Measurements from ENCODE around the gene FYB1. TPM values are rescaled to one million over a fixed set of nuclear protein-coding genes. Genes with fewer than 3 reads are reported as not detected.
A peak's percentile ranks its signal among the peaks of the same experiment; 100 is the strongest.
"Not testable (repeated sequence)": the region's sequence is repeated elsewhere in the genome, so short reads cannot be mapped to it uniquely, and the experiment has no call there.

The FYB1 gene
- total RNA-seq (2014; rRNA removed; shearing (Covaris generic)) = not detected in 2 replicates

DNA sequence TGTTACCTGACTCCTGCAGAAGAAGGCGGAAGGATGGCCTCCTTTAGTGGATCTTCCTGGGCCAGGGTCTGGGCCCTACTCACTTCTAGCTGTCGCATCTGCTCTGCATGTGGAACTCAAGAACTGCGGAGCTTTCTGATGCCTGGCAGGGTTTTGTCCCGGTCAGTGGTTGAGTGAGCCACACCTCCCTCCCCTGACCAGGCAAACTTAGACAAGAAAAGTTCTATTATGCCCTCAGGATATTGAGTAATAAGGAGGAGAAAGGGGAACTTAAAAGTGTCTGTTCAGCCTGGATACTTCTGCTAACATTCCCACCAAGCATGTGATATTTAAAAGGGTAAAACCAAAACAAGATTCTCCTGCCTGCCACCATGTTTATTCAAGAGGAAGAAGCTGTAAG lies at the start of gene FYB1:
TSS of gene FYB1 (minus strand) at position 127 of the 400 bp plus-strand sequence. CDS start 16,603 bp downstream, outside the sequence.
- DNase-seq (ENCODE audit: low spot score) = no peak

DNA sequence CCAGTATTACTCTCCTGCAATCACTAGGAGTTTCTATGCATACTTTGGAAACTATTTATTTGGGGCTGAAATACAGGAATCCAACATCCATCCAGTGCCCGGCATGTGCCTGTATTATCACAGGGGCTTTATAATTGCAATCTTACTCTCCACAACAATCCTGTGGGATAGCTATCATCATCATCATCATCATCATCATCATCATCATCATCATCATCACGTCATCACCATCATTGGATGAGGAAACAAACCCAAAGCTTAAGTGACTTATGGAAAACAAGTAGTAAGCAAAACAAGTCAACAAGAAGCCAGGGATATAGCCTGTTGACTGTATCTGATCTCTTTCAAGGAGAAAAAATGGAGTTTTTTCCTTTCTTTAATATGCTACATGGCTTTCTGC lies 47.8 kb upstream of the FYB1 start:
- DNase-seq (ENCODE audit: low spot score) = no peak

- no peak for DNase-seq (ENCODE audit: low spot score)
These were observed 47.1 kb upstream of the FYB1 start for GRCh38 chr5:39266442-39266841.

- no peak for DNase-seq (ENCODE audit: low spot score)
These were observed 45.2 kb upstream of the FYB1 start for GRCh38 chr5:39264528-39264927.

DNA sequence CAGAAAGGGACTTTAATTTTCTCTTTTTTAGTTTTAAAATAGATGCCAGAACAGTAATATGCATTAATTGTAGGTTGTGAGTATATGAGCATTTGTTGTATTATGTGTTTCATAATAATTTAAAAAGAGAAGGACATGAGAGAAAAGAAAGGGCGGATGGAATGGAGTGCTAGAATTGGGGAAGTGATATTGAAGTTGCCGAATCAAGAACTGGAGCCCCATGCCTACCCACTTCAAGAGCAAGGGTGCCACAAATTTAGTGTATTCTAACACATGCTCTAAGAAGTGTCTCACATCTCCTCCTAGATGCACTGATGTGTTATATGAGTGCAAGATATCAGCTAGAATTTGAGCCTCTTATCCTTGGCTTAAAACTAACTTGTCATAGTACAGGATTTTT lies 43.6 kb upstream of the FYB1 start:
- DNase-seq (ENCODE audit: low spot score) = no peak

DNA sequence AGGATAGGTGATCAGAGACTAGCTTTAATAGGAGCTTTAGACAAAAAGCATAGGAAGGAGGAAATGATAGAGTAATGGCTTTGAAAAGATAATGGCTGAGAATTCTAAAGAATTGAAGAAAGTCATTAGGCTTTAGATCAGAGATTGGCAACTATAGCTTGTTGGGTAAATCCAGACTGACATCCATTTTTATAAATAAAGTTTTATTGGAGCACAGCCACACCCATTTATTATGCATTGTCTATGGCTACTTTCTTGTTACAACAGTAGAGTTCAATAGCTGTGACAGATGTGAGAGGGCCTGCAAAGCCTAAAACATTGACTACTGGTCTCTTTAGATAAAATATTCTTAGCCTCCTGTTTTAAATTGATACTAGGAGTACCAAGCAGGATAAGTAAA lies 40.7 kb upstream of the FYB1 start:
- no peak for DNase-seq (ENCODE audit: low spot score)

DNA sequence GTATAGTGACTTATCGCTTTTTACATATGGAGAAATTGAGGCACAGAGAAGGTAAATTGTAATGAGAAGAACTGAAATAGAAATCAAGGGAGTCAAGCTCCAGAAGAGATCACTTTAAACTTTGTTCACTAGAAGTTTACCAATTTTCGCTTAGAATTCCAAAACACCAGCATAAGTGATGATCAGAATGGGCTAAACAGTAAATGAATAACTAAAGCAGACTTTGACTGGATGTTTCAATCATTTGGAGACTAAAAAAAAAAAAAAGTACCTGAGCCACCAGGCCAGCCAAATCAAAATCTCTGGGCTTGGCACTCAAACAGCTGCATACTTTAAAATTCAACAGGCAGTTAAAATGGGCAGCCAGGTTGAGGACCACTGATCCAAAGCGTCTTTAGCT lies 38.2 kb upstream of the FYB1 start:
- DNase-seq (ENCODE audit: low spot score) = no peak

- DNase-seq (ENCODE audit: low spot score) = no peak
These were observed 37.3 kb upstream of the FYB1 start for GRCh38 chr5:39256477-39257235.

DNA sequence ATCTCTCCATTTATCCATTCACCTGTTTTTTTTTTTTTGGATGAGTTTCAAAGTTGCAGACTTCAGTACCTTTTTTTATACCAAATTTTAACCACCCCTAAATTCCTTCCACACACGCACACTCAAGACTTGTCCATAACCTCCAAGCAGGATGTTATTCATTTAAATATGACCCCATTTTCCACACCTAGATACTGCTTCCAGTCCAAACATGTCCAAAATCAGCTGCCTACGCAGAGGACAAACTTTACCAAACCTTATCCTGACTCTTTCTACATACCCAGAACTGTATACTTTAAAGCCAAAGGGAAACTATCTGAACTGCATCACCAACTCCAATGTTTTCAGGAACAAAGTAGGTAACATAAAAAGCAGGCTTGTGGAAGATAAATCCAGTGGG lies 36.0 kb upstream of the FYB1 start:
- DNase-seq (ENCODE audit: low spot score) = no peak

- no peak for DNase-seq (ENCODE audit: low spot score)
These were observed 35.3 kb upstream of the FYB1 start for GRCh38 chr5:39254671-39255070.

DNA sequence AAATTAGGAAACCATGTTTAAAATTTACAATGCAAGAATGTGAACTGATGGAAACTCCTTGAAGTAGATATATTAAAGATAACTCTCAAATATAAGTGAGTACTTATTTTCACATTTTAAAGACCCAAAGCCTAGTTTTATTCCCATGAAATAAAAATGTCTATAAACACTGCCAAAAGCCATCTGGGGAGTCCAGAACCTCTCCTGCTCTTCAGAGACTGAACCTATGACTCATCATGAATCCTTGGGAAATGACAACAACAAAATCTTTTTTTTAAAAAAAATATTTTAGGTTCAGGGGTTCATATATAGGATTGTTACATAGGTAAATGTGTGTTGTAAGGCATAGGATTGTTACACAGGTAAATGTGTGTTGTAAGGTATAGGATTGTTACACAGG lies 33.8 kb upstream of the FYB1 start:
- no peak for DNase-seq (ENCODE audit: low spot score)

DNA sequence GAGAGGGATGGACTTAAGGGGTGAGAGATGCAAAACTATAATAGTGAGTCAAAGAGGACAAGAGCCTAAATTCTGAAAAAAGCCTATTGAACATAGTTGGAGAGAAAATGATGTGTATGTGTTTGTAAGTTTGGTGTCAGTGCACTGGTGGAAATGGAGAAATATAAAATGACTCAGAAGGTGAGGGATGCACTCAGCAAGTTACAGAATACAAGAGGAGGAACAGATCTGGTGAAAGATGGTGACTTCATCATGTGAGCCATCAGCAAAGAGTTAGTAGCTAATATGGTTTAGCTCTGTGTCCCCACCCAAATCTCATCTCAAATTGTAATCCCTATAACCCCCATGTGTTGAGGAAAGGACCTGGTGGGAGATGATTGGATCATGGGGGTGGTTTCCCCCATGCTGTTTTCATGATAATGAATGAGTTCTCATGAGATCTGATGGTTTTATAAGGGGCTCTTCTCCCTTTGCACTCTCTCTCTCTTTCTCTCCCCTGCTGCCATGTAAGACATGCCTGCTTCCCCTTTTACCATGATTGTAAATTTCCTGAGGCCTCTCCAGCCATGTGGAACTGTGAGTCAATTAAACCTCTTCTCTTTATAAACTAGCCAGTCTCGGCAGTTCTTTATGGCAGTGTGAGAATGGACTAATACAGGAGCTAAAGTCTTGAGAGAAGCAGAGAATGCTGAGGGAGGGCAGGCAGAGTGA lies 30.4 kb upstream of the FYB1 start:
- no peak for DNase-seq (ENCODE audit: low spot score)

DNA sequence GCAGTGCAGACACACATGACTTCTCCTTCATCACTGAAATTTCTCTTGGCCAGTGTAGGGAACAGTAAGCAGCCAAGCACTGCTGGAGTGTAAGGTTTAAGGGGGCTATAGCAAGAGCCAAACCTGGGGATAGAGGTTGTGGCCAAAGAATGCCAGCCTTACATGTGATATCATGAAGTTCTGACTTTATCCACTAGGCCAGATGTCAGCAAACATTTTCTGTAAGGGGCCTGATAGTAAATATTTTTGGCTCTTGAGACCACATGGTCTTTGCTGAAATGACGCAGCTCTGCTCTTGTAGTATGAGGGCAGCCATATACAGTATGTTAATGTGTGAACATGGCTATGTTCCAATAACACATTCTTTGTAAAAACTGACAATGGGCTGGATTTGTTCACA lies 29.7 kb upstream of the FYB1 start:
- no peak for DNase-seq (ENCODE audit: low spot score)

- DNase-seq (ENCODE audit: low spot score) = no peak
These were observed 21.4 kb upstream of the FYB1 start for GRCh38 chr5:39240750-39241149.

DNA sequence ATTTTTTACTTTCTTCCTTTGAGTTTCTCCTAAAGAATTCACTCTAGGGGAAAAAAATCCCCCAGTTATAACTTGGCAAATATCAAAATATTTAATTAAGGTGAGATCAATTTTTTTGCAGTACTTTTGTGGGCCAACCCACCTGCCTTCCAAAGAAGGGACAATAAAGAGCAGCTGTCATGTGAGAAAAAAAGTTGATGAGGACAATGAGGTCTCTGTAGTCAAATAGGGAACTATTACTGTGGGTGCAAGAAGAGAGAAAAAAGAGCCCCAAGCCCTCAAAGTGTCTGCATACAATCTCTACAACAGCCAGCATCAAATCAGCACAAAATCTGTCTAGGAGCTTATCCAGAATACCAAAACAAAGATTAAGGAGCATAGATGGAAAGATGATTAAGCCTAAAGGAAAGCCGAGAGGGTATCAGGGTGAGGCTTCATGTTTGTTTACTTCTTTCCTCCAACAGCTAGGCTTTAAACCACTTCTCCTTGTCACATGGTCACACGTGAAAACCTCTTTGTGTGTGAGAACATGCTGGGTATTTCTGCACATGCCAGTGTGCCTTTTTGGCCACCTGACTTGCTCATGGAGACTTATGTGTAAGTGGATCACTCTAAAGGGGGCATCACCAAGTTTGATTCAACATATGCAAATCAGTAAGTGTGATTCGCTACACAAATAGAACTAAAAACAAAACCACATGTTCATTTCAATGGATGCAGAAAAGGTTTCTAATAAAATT lies 19.2 kb upstream of the FYB1 start:
- no peak for DNase-seq (ENCODE audit: low spot score)

GRCh38 chr5:39236718-39237117 lies 17.4 kb upstream of the FYB1 start:
- DNase-seq (ENCODE audit: low spot score) = no peak

GRCh38 chr5:39235648-39236047 lies 16.3 kb upstream of the FYB1 start:
- no peak for DNase-seq (ENCODE audit: low spot score)

- not testable (repeated sequence) for DNase-seq (ENCODE audit: low spot score)
These were observed 15.1 kb upstream of the FYB1 start for GRCh38 chr5:39234494-39234893.

DNA sequence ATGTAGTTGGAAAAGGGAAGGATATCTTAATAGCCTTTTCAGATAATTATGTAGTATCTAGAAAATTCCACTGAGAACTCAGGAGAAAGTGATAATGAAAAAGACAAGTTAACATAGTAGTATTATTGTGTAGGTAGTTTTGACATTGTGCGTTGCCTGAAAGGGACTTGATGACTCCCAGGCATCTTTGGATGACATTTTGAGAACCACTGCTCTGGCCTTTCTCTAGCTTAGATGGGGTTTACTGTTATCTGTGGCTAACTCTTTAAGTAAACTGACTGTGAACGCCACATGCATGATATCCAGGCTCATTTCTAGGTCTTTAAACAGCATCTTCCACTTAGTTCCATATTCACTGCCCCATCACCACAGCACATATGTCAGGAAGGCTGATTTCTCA lies 14.4 kb upstream of the FYB1 start:
- no peak for DNase-seq (ENCODE audit: low spot score)

GRCh38 chr5:39231705-39232525 lies 12.6 kb upstream of the FYB1 start:
- peak; percentile 31 for DNase-seq (ENCODE audit: low spot score)

- DNase-seq (ENCODE audit: low spot score) = no peak
These were observed 9.2 kb upstream of the FYB1 start for GRCh38 chr5:39228596-39228995.

GRCh38 chr5:39226558-39226957 lies 7.2 kb upstream of the FYB1 start:
- no peak for DNase-seq (ENCODE audit: low spot score)
